H9 (cell line): ENCODE measurements around the gene PIAS4. TPM values are rescaled to one million over a fixed set of nuclear protein-coding genes. Genes with fewer than 3 reads are reported as not detected.
A peak's percentile ranks its signal among the peaks of the same experiment; 100 is the strongest.

ENCODE experiments used
- DNase-seq: peaks from one replicate; pipeline ENCODE4 v3.0.0-alpha.2; 2017
- H2AFZ ChIP-seq: one replicate; pipeline ENCODE4 v1.6.1; 2013; ENCODE audit warnings: mild to moderate bottlenecking, low read length, control low read depth, moderate library complexity
- H2AK5ac ChIP-seq: 2 replicates; pipeline ENCODE4 v1.6.1; 2013; ENCODE audit warnings: low read length, control low read depth, mixed read lengths; ENCODE audit not compliant: insufficient read length
- H2BK120ac ChIP-seq: one replicate; pipeline ENCODE4 v1.6.1; 2013; ENCODE audit warnings: low read depth, mild to moderate bottlenecking, low read length, control low read depth, inconsistent platforms; ENCODE audit not compliant: poor library complexity, severe bottlenecking
- H2BK12ac ChIP-seq: 2 replicates; pipeline ENCODE4 v1.6.1; 2013; ENCODE audit warnings: low read length, control low read depth, mixed read lengths, low read depth; ENCODE audit not compliant: insufficient read length
- H2BK15ac ChIP-seq: 2 replicates; pipeline ENCODE4 v1.6.1; 2013; ENCODE audit warnings: low read depth, low read length, control low read depth
- H2BK20ac ChIP-seq: one replicate; pipeline ENCODE4 v1.6.1; 2013; ENCODE audit warnings: low read depth, mild to moderate bottlenecking, low read length, control low read depth, inconsistent platforms; ENCODE audit not compliant: poor library complexity, severe bottlenecking
- H2BK5ac ChIP-seq: 2 replicates; pipeline ENCODE4 v1.6.1; 2013; ENCODE audit warnings: low read length, control low read depth, mixed read lengths; ENCODE audit not compliant: insufficient read length
- H3K14ac ChIP-seq: 2 replicates; pipeline ENCODE4 v1.6.1; 2013; ENCODE audit warnings: low read length, control low read depth; ENCODE audit not compliant: insufficient read depth
- H3K18ac ChIP-seq: 2 replicates; pipeline ENCODE4 v1.6.1; 2013; ENCODE audit warnings: low read depth, mild to moderate bottlenecking, mixed read lengths, low read length, control low read depth; ENCODE audit not compliant: insufficient read length
- H3K23ac ChIP-seq: 2 replicates; pipeline ENCODE4 v1.6.1; 2013; ENCODE audit warnings: low read length, control low read depth, mixed read lengths, low read depth; ENCODE audit not compliant: insufficient read length
- H3K23me2 ChIP-seq: 2 replicates; pipeline ENCODE4 v1.6.1; 2013; ENCODE audit warnings: low read depth, mild to moderate bottlenecking, mixed read lengths, low read length, control low read depth; ENCODE audit not compliant: insufficient read length, poor library complexity, severe bottlenecking
- H3K27ac ChIP-seq: 2 replicates; pipeline ENCODE4 v1.5.1; 2013; ENCODE audit warnings: low read length, control low read depth, mixed read lengths, low read depth; ENCODE audit not compliant: insufficient read length
- H3K27me3 ChIP-seq: 2 replicates; pipeline ENCODE4 v1.6.1; 2013; ENCODE audit warnings: low read length, control low read depth, inconsistent platforms; ENCODE audit not compliant: insufficient read depth
- H3K4ac ChIP-seq: 2 replicates; pipeline ENCODE4 v1.6.1; 2013; ENCODE audit warnings: low read depth, mild to moderate bottlenecking, control low read depth, inconsistent platforms, low read length, moderate library complexity
- H3K4me1 ChIP-seq: 2 replicates; pipeline ENCODE4 v1.6.1; 2013; ENCODE audit warnings: low read length, control low read depth, inconsistent platforms; ENCODE audit not compliant: insufficient read depth
- H3K4me2 ChIP-seq: 2 replicates; pipeline ENCODE4 v1.6.1; 2013; ENCODE audit warnings: low read length, control low read depth, mixed read lengths; ENCODE audit not compliant: insufficient read length, insufficient read depth
- H3K56ac ChIP-seq: 2 replicates; pipeline ENCODE4 v1.6.1; 2013; ENCODE audit warnings: low read depth, mild to moderate bottlenecking, mixed read lengths, low read length, control low read depth; ENCODE audit not compliant: insufficient read length
- H3K79me1 ChIP-seq: 2 replicates; pipeline ENCODE4 v1.6.1; 2013; ENCODE audit warnings: low read depth, mild to moderate bottlenecking, moderate library complexity, low read length, control low read depth, inconsistent platforms; ENCODE audit not compliant: insufficient read depth, poor library complexity, severe bottlenecking
- H3K79me2 ChIP-seq: 2 replicates; pipeline ENCODE4 v1.6.1; 2013; ENCODE audit warnings: low read length, control low read depth, inconsistent platforms; ENCODE audit not compliant: insufficient read depth
- H3K9ac ChIP-seq: 2 replicates; pipeline ENCODE4 v1.6.1; 2013; ENCODE audit warnings: low read length, control low read depth, mixed read lengths; ENCODE audit not compliant: insufficient read length; ENCODE audit errors: extremely low read depth
- H3K9me3 ChIP-seq: one replicate; pipeline ENCODE4 v1.6.1; 2013; ENCODE audit warnings: low read depth, low read length, inconsistent platforms; ENCODE audit not compliant: control insufficient read depth
- H3T11ph ChIP-seq: one replicate; pipeline ENCODE4 v1.6.1; 2013; ENCODE audit warnings: mild to moderate bottlenecking, low read length, control low read depth, inconsistent platforms
- H4K20me1 ChIP-seq: one replicate; pipeline ENCODE4 v1.6.1; 2013; ENCODE audit not compliant: control insufficient read depth, insufficient read length, insufficient read depth
- H4K5ac ChIP-seq: 2 replicates; pipeline ENCODE4 v1.6.1; 2013; ENCODE audit warnings: low read depth, mild to moderate bottlenecking, mixed read lengths, low read length, control low read depth; ENCODE audit not compliant: insufficient read length
- H4K8ac ChIP-seq: replicated peaks from 2 replicates; pipeline ENCODE4 v1.6.1; 2013; ENCODE audit warnings: low read length, control low read depth, mixed read lengths, low read depth; ENCODE audit not compliant: insufficient read length
- H4K91ac ChIP-seq: 2 replicates; pipeline ENCODE4 v1.6.1; 2013; ENCODE audit warnings: low read depth, mild to moderate bottlenecking, moderate library complexity, mixed read lengths, low read length, control low read depth; ENCODE audit not compliant: insufficient read length
- H3K27ac Mint-ChIP-seq, 3 experiments: 2 replicates in 2 of 3; 3 replicates in 1 of 3; pipeline ENCODE4 v1.8.0; 2020 to 2021; ENCODE audit warnings: mixed read lengths in 3 of 3, mild to moderate bottlenecking in 1 of 3, moderate library complexity in 1 of 3
- H3K27me3 Mint-ChIP-seq: 2 replicates; pipeline ENCODE4 v1.8.0; 2021; ENCODE audit warnings: low read depth, mild to moderate bottlenecking, moderate library complexity, mixed read lengths
- H3K36me3 Mint-ChIP-seq, 3 experiments: 2 replicates in 2 of 3; 3 replicates in 1 of 3; pipeline ENCODE4 v1.8.0; 2020 to 2021; ENCODE audit warnings: low read depth in 3 of 3, mixed read lengths in 3 of 3; ENCODE audit not compliant: insufficient read depth in 1 of 3
- H3K4me1 Mint-ChIP-seq, 2 experiments: 2 replicates each; pipeline ENCODE4 v1.8.0; 2020; ENCODE audit warnings: mixed read lengths in 2 of 2
- H3K4me3 Mint-ChIP-seq, 2 experiments: 2 replicates in 1 of 2; 3 replicates in 1 of 2; pipeline ENCODE4 v1.8.0; 2020 to 2021; ENCODE audit warnings: mild to moderate bottlenecking in 2 of 2, mixed read lengths in 2 of 2, moderate library complexity in 1 of 2
- H3K9me3 Mint-ChIP-seq, 2 experiments: 2 replicates in 1 of 2; 3 replicates in 1 of 2; pipeline ENCODE4 v1.8.0; 2020; ENCODE audit warnings: mild to moderate bottlenecking in 2 of 2, mixed read lengths in 2 of 2, moderate library complexity in 1 of 2
- whole genome bisulfite sequencing: extraction: QIAGEN DNeasy Blood & Tissue Kit; methylation state at CpG from one replicate; pipeline ENCODE4 v1.1.7; 2013; ENCODE audit warnings: missing lambda C conversion rate, low lambda C conversion rate, mixed read lengths; ENCODE audit not compliant: insufficient read length; ENCODE audit errors: extremely low coverage; 5-methylcytosine and 5-hydroxymethylcytosine counted together
- total RNA-seq: library from RNA; stranded (reverse); gene quantifications from 2 replicates; pipeline ENCODE4 v1.2.1, GENCODE V29; 2021
- TF ChIP-seq, protein P1 (sequence below): fragments of 200-600 bp; sonication (generic); conservative IDR thresholded peaks from 3 replicates; pipeline ENCODE4 v1.8.0; 2021; ENCODE audit warnings: antibody characterized with exemption, mild to moderate bottlenecking

PIAS4 gene
- total RNA-seq, 1 experiment from 2014 or later, result 52.0 TPM

GRCh38 chr19:4064149-4064495 is 56.6 kb downstream of the PIAS4 start:
- TF ChIP-seq, protein P1, sequence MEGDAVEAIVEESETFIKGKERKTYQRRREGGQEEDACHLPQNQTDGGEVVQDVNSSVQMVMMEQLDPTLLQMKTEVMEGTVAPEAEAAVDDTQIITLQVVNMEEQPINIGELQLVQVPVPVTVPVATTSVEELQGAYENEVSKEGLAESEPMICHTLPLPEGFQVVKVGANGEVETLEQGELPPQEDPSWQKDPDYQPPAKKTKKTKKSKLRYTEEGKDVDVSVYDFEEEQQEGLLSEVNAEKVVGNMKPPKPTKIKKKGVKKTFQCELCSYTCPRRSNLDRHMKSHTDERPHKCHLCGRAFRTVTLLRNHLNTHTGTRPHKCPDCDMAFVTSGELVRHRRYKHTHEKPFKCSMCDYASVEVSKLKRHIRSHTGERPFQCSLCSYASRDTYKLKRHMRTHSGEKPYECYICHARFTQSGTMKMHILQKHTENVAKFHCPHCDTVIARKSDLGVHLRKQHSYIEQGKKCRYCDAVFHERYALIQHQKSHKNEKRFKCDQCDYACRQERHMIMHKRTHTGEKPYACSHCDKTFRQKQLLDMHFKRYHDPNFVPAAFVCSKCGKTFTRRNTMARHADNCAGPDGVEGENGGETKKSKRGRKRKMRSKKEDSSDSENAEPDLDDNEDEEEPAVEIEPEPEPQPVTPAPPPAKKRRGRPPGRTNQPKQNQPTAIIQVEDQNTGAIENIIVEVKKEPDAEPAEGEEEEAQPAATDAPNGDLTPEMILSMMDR, result no peak
- H3K27ac ChIP-seq, result no peak overlapping the region
- H3K9me3 Mint-ChIP-seq, result no peaks in the 10 kb centered on the region; a peak in 2 of 5 replicates

More at GRCh38 chr19:4064149-4064495, 56.6 kb downstream of the PIAS4 start:
- Histone ChIP-seq H2BK5ac (no peak overlapping the region), H4K8ac (no peak overlapping the region), H4K91ac (no peak overlapping the region), H3K9me3 (no peaks in the 10 kb centered on the region), H3K9ac (peak overlapping the region; percentile 46), H3K23ac (no peak overlapping the region), H2BK20ac (no peak overlapping the region), H2AK5ac (no peak overlapping the region), H3K18ac (no peak overlapping the region), H4K5ac (no peak overlapping the region), H3K79me2 (peaks cover 31% of the 10 kb centered on the region; the same call in 1 of the 2 replicates), H3T11ph (no peak overlapping the region), H3K4ac (no peak overlapping the region), H4K20me1 (peaks cover 3% of the 10 kb centered on the region), H2BK12ac (no peak overlapping the region), H3K79me1 (peaks cover 6% of the 10 kb centered on the region), H2AFZ (no peak overlapping the region), H3K56ac (no peak overlapping the region), H3K27me3 (peaks cover 10% of the 10 kb centered on the region; the same call in 1 of the 2 replicates), H3K4me1 (no peaks in the 10 kb centered on the region; the same call in 1 of the 2 replicates), H3K4me2 (peak overlapping the region; percentile 36), H2BK15ac (no peak overlapping the region), H3K14ac (no peak overlapping the region), H2BK120ac (no peak overlapping the region), H3K23me2 (peaks cover 15% of the 10 kb centered on the region)
- Mint-ChIP-seq H3K36me3 (peaks cover 0 to 7% (median 4%) of the 10 kb centered on the region in 3 experiments; a peak in 2 of 7 replicates), H3K4me3 (peak overlapping the region; percentile 73 to 87), H3K27me3 (peaks cover 16% of the 10 kb centered on the region), H3K27ac (peak overlapping the region in 1 of 3 experiments; percentile 88; a peak in 2 of 7 replicates), H3K4me1 (peaks cover 11 to 27% of the 10 kb centered on the region in 2 experiments)
- DNase-seq, result no peak
- no CpG with 5 or more reads among the region's 24 CpGs for WGBS
